GM19395 (cell line): ENCODE measurements around the gene OLFML2A.
"Not testable (repeated sequence)": the region's sequence is repeated elsewhere in the genome, so short reads cannot be mapped to it uniquely, and the experiment has no call there.

Experiments
- ATAC-seq: cut with Tn5 transposase; IDR thresholded peaks from one replicate; pipeline ENCODE4 v1.9.1; 2021; ENCODE audit warnings: mild to moderate bottlenecking, moderate library complexity; ENCODE audit not compliant: unreplicated experiment

The OLFML2A gene

GRCh38 chr9:124818431-124819281 lies 41.7 kb downstream of the OLFML2A start:
- ATAC-seq: peak; percentile 50

DNA sequence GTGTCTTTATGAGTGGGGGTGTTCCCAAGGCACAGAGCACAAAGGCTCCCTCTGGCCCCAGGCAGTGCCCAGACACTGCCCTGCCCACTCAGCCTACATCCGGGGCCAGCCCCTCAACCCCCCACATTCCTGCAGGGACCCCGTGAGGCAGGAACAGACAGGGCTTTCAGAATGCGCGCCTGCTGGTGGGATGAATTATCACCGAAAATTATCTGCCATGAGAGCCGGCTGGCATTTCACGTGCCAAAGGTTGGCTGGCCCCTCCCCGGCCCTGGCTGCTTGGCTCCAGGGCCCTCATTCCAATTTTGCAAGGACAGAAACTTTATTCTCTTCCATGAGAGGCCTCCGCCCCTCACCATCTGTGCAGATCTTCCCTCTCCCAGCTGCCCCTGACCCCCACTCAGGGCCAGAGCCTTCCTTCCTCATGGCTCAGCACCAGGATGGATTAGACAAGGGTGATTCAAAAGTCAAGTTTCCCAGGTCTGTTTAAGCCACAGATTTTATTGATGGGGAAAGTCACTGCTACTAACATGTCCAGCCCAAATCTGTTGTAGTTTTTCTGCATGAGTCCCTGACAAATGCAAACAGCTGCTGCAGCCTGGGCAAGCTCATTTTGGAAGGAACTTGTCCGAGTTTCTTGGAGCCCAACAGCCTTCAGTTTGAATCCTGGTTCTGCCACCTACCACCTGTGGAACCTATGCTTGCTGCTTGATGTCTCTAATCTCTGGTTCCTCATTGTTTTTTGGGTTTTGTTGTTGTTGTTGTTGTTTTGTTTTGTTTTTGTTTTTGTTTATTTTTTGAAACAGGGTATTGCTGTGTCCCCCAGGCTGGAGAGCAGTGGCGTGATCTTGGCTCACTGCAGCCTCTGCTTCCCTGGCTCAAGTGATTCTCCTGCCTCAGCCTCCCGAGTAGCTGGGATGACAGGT lies 44.0 kb downstream of the OLFML2A start:
- ATAC-seq: no peak

GRCh38 chr9:124828489-124829333 lies 51.8 kb downstream of the OLFML2A start:
- no peak for ATAC-seq

GRCh38 chr9:124829334-124829669 lies 52.4 kb downstream of the OLFML2A start:
- ATAC-seq: no peak

GRCh38 chr9:124830593-124830992 lies 53.7 kb downstream of the OLFML2A start:
- no peak for ATAC-seq

- no peak for ATAC-seq
Observed at GRCh38 chr9:124831642-124832364, 54.9 kb downstream of the OLFML2A start.

GRCh38 chr9:124834591-124834990 lies 57.7 kb downstream of the OLFML2A start:
- ATAC-seq: no peak

- ATAC-seq: no peak
Observed at GRCh38 chr9:124835026-124835557, 58.2 kb downstream of the OLFML2A start.

- ATAC-seq: not testable (repeated sequence)
Observed at GRCh38 chr9:124838132-124838531, 61.2 kb downstream of the OLFML2A start.

- ATAC-seq: not testable (repeated sequence)
Observed at GRCh38 chr9:124838567-124839275, 61.8 kb downstream of the OLFML2A start.

GRCh38 chr9:124839612-124840299 lies 62.8 kb downstream of the OLFML2A start:
- no peak for ATAC-seq

DNA sequence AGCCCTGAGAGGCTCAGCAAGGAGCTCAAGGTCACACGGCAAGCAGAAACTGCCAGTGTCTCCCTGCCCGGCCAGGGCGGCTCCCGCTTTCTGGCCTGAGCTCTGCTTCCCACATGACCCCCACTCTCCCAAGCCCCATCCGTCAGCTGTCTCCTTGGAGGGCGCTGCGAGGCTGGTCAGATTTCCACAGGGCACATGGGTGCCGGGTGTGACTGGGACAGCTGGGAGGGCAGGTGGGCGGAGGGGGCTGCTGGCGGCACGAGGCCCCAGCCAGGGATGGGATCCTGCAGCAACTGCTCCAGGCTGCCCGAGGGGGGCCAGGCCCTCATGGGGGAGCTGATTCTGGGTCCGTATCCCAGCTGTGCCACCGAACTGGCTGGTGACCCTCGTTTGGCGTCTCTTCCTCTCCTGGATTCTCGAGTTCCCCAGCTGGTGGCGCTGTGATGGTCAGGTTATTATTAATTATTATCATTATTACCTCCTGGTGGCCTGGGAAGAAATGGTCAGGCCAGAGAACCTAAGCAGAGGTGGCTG lies 63.4 kb downstream of the OLFML2A start:
- ATAC-seq: no peak

DNA sequence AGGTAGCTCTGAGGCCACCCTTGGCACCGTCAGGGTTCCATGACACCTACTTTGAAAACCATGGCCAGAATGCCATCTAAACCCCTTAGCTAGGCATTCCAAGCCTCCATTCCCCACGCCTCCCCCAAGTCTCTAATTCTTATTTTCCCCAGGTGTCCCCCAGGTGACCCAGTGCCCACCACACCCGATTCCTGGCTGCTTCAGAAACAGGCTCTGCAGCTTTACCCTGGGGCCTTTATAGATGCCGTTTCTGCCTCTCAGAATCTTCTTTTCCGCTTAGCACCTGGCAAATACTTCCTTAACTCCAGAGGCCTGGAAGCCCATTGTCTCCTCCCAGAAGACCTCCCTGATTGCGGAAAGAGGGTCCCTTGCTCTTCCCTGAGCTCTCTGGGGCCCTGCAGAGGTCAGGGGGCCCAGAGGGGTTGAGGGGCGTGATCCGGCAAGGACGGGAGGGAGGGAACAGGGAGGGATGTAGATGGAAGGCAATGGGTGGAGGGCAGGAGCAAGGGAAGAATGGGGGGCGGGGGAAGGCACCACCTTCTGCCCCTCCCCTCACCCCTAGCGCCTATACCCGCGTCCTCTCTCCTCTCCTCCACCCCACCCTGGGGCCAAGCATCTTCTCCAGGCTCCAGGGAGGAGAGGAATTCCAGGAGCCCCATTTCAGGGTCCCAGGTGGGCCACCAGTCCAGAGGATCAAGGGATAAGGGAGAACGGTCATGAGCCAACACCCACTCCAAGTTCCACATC lies 64.3 kb downstream of the OLFML2A start:
- ATAC-seq: no peak

DNA sequence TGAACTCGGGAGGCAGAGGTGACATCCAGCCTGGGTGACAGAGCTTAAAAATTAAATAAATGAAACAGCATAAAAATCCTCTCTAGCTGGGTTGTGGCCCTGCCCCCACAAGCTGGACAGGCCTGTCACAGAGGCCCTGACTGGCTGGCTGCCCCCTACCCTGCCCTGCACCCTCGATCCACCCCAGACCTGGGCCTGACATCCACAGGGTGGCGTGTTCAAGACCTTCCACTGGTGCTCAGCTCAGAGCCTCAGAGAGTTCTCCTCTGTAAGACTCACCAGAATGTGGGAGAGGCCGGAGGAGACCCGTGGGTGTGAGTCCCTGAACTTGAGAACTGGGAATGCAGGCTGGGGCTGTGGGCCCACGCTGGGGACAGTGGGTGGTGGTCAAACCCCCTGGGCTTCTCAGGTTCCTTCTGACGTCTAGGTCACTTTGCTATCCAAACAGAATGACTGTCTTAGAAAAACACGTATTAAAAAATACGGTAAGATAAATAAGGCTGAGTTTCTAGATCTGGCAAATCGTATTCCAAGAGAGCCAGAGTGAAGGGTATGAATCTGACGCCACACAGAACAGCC lies 66.6 kb downstream of the OLFML2A start:
- no peak for ATAC-seq

GRCh38 chr9:124844291-124844690 lies 67.4 kb downstream of the OLFML2A start:
- ATAC-seq: no peak

DNA sequence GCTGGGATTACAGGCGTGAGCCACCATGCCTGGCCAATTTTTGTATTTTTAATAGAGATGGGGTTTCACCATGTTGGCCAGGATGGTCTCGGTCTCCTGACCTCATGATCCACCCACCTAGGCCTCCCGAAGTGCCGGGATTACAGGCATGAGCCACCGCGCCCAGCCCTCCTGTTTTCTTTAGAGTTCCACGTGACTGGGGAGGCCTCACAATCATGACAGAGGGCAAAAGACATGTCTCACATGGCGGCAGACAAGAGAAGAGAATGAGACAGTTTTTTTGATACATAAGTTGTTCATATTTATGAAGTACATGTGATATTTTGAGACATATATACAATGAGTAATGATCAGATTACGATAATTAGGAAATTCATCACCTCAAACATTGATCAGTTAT lies 69.5 kb downstream of the OLFML2A start:
- ATAC-seq: not testable (repeated sequence)

DNA sequence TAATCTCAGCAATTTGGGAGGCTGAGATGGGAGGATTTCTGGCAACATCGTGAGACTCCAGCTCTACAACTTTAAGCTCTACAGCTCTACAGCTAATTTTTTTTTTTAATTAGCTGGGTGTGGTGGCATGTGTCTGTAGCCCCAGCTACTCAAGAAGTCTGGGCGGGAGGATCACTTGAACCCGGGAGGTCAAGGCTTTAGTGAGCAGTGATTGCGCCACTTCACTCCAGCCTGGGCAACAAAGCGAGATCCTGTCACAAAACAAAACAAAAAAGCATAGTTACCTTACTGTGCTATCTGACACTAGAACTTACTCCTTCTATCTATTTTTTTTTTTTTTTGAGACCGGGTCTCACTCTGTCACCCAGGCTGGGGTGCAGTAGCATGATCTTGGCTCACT lies 70.0 kb downstream of the OLFML2A start:
- no peak for ATAC-seq
